Measurements from ENCODE around the gene BRD3.

GRCh38 chr9:134024828-134025605 lies 42.8 kb downstream of the BRD3 start, which contains the start of gene BRD3OS:
- TF ChIP-seq, protein P1, sequence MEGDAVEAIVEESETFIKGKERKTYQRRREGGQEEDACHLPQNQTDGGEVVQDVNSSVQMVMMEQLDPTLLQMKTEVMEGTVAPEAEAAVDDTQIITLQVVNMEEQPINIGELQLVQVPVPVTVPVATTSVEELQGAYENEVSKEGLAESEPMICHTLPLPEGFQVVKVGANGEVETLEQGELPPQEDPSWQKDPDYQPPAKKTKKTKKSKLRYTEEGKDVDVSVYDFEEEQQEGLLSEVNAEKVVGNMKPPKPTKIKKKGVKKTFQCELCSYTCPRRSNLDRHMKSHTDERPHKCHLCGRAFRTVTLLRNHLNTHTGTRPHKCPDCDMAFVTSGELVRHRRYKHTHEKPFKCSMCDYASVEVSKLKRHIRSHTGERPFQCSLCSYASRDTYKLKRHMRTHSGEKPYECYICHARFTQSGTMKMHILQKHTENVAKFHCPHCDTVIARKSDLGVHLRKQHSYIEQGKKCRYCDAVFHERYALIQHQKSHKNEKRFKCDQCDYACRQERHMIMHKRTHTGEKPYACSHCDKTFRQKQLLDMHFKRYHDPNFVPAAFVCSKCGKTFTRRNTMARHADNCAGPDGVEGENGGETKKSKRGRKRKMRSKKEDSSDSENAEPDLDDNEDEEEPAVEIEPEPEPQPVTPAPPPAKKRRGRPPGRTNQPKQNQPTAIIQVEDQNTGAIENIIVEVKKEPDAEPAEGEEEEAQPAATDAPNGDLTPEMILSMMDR (IDR thresholded peaks at IDR 0.05), result no peak
- TF ChIP-seq ZNF396 (CRISPR knock-in tag; IDR thresholded peaks at IDR 0.05; ENCODE audit: borderline replicate concordance) (no peak), TCF7 (CRISPR knock-in tag; IDR thresholded peaks at IDR 0.05; ENCODE audit: low read depth) (no peak), ZNF219 (CRISPR knock-in tag; IDR thresholded peaks at IDR 0.05; ENCODE audit: borderline replicate concordance) (no peak), ZBTB21 (CRISPR knock-in tag; IDR thresholded peaks at IDR 0.05; ENCODE audit: borderline replicate concordance) (0 out of 2 replicates have a peak, but pooled peaks have one; percentile 38), ZBTB43 (CRISPR knock-in tag; IDR thresholded peaks at IDR 0.05) (no peak)
- TF ChIP-seq, protein P2, sequence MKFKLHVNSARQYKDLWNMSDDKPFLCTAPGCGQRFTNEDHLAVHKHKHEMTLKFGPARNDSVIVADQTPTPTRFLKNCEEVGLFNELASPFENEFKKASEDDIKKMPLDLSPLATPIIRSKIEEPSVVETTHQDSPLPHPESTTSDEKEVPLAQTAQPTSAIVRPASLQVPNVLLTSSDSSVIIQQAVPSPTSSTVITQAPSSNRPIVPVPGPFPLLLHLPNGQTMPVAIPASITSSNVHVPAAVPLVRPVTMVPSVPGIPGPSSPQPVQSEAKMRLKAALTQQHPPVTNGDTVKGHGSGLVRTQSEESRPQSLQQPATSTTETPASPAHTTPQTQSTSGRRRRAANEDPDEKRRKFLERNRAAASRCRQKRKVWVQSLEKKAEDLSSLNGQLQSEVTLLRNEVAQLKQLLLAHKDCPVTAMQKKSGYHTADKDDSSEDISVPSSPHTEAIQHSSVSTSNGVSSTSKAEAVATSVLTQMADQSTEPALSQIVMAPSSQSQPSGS (CRISPR knock-in tag; IDR thresholded peaks at IDR 0.05; ENCODE audit: borderline replicate concordance, low read depth), result no peak
- TF ChIP-seq, protein P3, sequence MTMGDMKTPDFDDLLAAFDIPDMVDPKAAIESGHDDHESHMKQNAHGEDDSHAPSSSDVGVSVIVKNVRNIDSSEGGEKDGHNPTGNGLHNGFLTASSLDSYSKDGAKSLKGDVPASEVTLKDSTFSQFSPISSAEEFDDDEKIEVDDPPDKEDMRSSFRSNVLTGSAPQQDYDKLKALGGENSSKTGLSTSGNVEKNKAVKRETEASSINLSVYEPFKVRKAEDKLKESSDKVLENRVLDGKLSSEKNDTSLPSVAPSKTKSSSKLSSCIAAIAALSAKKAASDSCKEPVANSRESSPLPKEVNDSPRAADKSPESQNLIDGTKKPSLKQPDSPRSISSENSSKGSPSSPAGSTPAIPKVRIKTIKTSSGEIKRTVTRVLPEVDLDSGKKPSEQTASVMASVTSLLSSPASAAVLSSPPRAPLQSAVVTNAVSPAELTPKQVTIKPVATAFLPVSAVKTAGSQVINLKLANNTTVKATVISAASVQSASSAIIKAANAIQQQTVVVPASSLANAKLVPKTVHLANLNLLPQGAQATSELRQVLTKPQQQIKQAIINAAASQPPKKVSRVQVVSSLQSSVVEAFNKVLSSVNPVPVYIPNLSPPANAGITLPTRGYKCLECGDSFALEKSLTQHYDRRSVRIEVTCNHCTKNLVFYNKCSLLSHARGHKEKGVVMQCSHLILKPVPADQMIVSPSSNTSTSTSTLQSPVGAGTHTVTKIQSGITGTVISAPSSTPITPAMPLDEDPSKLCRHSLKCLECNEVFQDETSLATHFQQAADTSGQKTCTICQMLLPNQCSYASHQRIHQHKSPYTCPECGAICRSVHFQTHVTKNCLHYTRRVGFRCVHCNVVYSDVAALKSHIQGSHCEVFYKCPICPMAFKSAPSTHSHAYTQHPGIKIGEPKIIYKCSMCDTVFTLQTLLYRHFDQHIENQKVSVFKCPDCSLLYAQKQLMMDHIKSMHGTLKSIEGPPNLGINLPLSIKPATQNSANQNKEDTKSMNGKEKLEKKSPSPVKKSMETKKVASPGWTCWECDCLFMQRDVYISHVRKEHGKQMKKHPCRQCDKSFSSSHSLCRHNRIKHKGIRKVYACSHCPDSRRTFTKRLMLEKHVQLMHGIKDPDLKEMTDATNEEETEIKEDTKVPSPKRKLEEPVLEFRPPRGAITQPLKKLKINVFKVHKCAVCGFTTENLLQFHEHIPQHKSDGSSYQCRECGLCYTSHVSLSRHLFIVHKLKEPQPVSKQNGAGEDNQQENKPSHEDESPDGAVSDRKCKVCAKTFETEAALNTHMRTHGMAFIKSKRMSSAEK (CRISPR knock-in tag; IDR thresholded peaks at IDR 0.05; ENCODE audit: borderline replicate concordance), result no peak
